ENCODE data around the gene MTUS2.

The MTUS2 gene

GRCh38 chr13:29315847-29316246 lies 495.7 kb downstream of the MTUS2 start:
- H3K9ac ChIP-seq (ENCODE audit: low read depth, low read length), result no peak overlapping the region
- H3K4me1 ChIP-seq (ENCODE audit: insufficient read depth, low read length), result no peaks in the 10 kb centered on the region
- no peaks in the 10 kb centered on the region for H4K20me1 ChIP-seq (ENCODE audit: insufficient read depth, low read length)
- ATAC-seq (ENCODE audit: insufficient read depth, low read depth) (peak; percentile 55; the same call in 2 of the 3 replicates), DNase-seq (peak; percentile 11)
- no peak overlapping the region for H3K4me2 ChIP-seq (ENCODE audit: insufficient read depth, low read length)
- no peak overlapping the region for H3K4me3 ChIP-seq (ENCODE audit: low read depth in 1 of 2, low read length in 2 of 2)
- no peaks in the 10 kb centered on the region for H3K9me3 ChIP-seq (ENCODE audit: insufficient read depth, low read length, severe bottlenecking)
- H3K27ac ChIP-seq (ENCODE audit: low read length), result no peak overlapping the region
- no peaks in the 10 kb centered on the region for H3K27me3 ChIP-seq (ENCODE audit: insufficient read depth, low read length, poor library complexity)
- no peak for TF ChIP-seq EZH2 (IDR thresholded peaks at IDR 0.05; ENCODE audit: borderline replicate concordance, low read depth, low read length, severe bottlenecking)
- no peak for TF ChIP-seq CTCF (IDR thresholded peaks at IDR 0.05; ENCODE audit: borderline replicate concordance, extremely low read depth, low read length, poor library complexity, severe bottlenecking)
- no peak overlapping the region for H2AFZ ChIP-seq (ENCODE audit: low read depth, low read length)
- no peaks in the 10 kb centered on the region for H3K36me3 ChIP-seq (ENCODE audit: insufficient read depth, low read length)
- no peaks in the 10 kb centered on the region for H3K79me2 ChIP-seq (ENCODE audit: insufficient read depth, low read length)

- no peak overlapping the region for H3K4me3 ChIP-seq (ENCODE audit: low read depth in 1 of 2, low read length in 2 of 2)
- no peak overlapping the region for H3K27ac ChIP-seq (ENCODE audit: low read length)
- 0 out of 2 replicates have a peak overlapping the region, but pooled peaks have one; percentile 38 for H2AFZ ChIP-seq (ENCODE audit: low read depth, low read length)
- TF ChIP-seq CTCF (IDR thresholded peaks at IDR 0.05; ENCODE audit: borderline replicate concordance, extremely low read depth, low read length, poor library complexity, severe bottlenecking) (no peak), EZH2 (IDR thresholded peaks at IDR 0.05; ENCODE audit: borderline replicate concordance, low read depth, low read length, severe bottlenecking) (no peak)
- DNase-seq (no peak), ATAC-seq (ENCODE audit: insufficient read depth, low read depth) (no peak)
- no peaks in the 10 kb centered on the region for H4K20me1 ChIP-seq (ENCODE audit: insufficient read depth, low read length)
- peaks cover 4% of the 10 kb centered on the region for H3K9me3 ChIP-seq (ENCODE audit: insufficient read depth, low read length, severe bottlenecking)
- no peak overlapping the region for H3K4me2 ChIP-seq (ENCODE audit: insufficient read depth, low read length)
- no peak overlapping the region for H3K9ac ChIP-seq (ENCODE audit: low read depth, low read length)
- no peaks in the 10 kb centered on the region for H3K79me2 ChIP-seq (ENCODE audit: insufficient read depth, low read length)
- no peaks in the 10 kb centered on the region for H3K4me1 ChIP-seq (ENCODE audit: insufficient read depth, low read length)
- no peaks in the 10 kb centered on the region for H3K36me3 ChIP-seq (ENCODE audit: insufficient read depth, low read length)
- no peaks in the 10 kb centered on the region for H3K27me3 ChIP-seq (ENCODE audit: insufficient read depth, low read length, poor library complexity)
Measured at GRCh38 chr13:29317828-29318227, 497.7 kb downstream of the MTUS2 start.

GRCh38 chr13:29318741-29319140 lies 498.6 kb downstream of the MTUS2 start:
- Histone ChIP-seq H3K4me2 (ENCODE audit: insufficient read depth, low read length) (no peak overlapping the region), H3K27me3 (ENCODE audit: insufficient read depth, low read length, poor library complexity) (no peaks in the 10 kb centered on the region), H4K20me1 (ENCODE audit: insufficient read depth, low read length) (no peaks in the 10 kb centered on the region), H3K9ac (ENCODE audit: low read depth, low read length) (no peak overlapping the region), H3K4me1 (ENCODE audit: insufficient read depth, low read length) (no peaks in the 10 kb centered on the region), H3K36me3 (ENCODE audit: insufficient read depth, low read length) (no peaks in the 10 kb centered on the region), H3K4me3 (ENCODE audit: low read depth in 1 of 2, low read length in 2 of 2) (no peak overlapping the region), H3K79me2 (ENCODE audit: insufficient read depth, low read length) (no peaks in the 10 kb centered on the region), H3K27ac (ENCODE audit: low read length) (no peak overlapping the region), H3K9me3 (ENCODE audit: insufficient read depth, low read length, severe bottlenecking) (peaks cover 4% of the 10 kb centered on the region), H2AFZ (ENCODE audit: low read depth, low read length) (no peak overlapping the region)
- TF ChIP-seq CTCF (IDR thresholded peaks at IDR 0.05; ENCODE audit: borderline replicate concordance, extremely low read depth, low read length, poor library complexity, severe bottlenecking), result no peak
- no peak for TF ChIP-seq EZH2 (IDR thresholded peaks at IDR 0.05; ENCODE audit: borderline replicate concordance, low read depth, low read length, severe bottlenecking)
- ATAC-seq (ENCODE audit: insufficient read depth, low read depth) (no peak), DNase-seq (no peak)

- TF ChIP-seq EZH2 (IDR thresholded peaks at IDR 0.05; ENCODE audit: borderline replicate concordance, low read depth, low read length, severe bottlenecking) (no peak), CTCF (IDR thresholded peaks at IDR 0.05; ENCODE audit: borderline replicate concordance, extremely low read depth, low read length, poor library complexity, severe bottlenecking) (no peak)
- Histone ChIP-seq H3K4me2 (ENCODE audit: insufficient read depth, low read length) (no peak overlapping the region), H3K9ac (ENCODE audit: low read depth, low read length) (no peak overlapping the region), H3K4me1 (ENCODE audit: insufficient read depth, low read length) (no peaks in the 10 kb centered on the region), H3K79me2 (ENCODE audit: insufficient read depth, low read length) (no peaks in the 10 kb centered on the region), H3K9me3 (ENCODE audit: insufficient read depth, low read length, severe bottlenecking) (peaks cover 4% of the 10 kb centered on the region), H3K27ac (ENCODE audit: low read length) (no peak overlapping the region), H3K4me3 (ENCODE audit: low read depth in 1 of 2, low read length in 2 of 2) (no peak overlapping the region), H4K20me1 (ENCODE audit: insufficient read depth, low read length) (no peaks in the 10 kb centered on the region), H3K36me3 (ENCODE audit: insufficient read depth, low read length) (no peaks in the 10 kb centered on the region), H2AFZ (ENCODE audit: low read depth, low read length) (no peak overlapping the region), H3K27me3 (ENCODE audit: insufficient read depth, low read length, poor library complexity) (no peaks in the 10 kb centered on the region)
- ATAC-seq (ENCODE audit: insufficient read depth, low read depth) (peak; percentile 47; the same call in 1 of the 3 replicates), DNase-seq (no peak)
Measured at GRCh38 chr13:29319451-29319850, 499.3 kb downstream of the MTUS2 start.

Measured in DND-41 (cell line).